ENCODE data around the gene RIMBP2.

The RIMBP2 gene

DNA sequence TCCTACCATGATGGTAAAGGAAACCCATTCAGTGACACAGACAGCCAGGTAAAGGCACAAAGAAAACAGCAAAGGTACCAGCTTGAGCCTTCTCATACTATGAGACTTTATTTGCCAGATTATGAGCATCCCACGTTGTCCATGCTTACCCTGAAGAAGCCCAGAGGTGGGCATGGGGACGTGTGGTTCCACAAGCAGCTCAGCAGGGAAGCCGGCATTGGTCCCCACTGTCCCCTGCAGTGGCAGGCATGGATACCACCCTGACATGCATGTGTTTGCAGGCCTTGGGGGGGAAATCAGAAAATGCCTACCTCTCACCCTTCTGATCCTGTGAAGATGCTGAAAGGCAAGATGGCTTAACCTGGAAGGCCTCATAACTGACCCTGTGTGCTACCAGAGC is 195.3 kb downstream of the RIMBP2 start:
- DNase-seq (ENCODE audit: insufficient read length, low spot score), result no peak
- FAIRE-seq, result no peak

DNA sequence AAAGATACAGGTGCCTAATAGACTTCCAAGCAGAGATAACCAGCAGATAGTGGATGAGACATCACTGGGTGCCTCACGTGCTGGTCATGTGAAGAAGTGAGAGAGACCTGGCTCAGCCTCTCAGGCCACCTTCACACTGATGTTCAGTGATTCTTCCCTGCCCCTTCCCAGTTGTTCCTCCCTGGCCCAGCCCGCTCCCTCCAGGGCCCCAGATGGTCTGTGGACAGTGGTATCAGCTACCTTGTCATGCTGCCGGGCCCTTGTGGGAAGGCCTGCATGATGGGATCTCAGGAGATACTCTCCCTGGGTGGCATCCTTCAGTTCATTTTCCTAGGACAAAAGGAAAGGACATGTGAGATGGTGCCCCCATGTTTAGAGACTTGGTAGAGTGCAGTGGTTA is 198.5 kb downstream of the RIMBP2 start:
- DNase-seq (ENCODE audit: insufficient read length, low spot score) (no peak), FAIRE-seq (no peak)

DNA sequence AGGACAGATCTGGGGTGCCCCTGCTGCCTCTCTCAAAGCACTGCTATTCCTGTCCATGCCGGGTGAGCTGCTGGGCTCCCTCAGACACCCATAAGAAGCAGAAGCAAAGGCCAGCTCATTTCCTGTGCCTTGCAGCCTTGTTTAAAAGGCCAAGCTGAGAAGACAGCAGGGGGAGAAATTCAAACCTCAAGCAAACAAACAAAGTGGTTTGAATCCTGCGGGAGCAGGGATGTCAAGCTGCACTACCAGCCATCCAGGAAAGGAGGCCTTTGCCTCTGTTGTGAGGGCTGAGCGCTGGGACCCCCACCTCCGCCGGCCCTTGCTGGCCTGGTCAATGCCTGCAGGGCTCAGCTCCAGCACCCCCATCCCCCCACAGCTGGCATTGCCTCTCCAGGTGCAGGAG is 201.9 kb downstream of the RIMBP2 start:
- no peak for DNase-seq (ENCODE audit: insufficient read length, low spot score)

DNA sequence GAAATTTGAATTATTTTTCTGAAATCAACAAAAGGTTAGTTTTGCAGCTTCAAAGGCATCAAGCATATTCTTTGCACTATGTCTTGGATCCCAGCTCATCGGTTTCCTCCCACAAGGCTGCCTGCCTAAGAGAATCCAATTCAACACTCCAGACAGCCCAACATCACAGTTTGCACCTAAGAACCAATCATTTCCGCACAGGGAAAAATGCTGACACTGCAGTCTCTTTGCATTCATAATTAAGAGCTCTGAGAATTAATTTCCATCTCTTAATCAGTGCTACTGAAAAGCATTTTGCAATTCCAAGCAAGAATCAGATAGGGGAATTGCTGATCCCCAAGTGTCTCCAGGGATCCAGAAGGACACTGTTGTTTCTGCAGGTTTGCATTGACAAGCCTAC is 202.5 kb downstream of the RIMBP2 start:
- DNase-seq (ENCODE audit: insufficient read length, low spot score) (no peak), FAIRE-seq (no peak)

More for the DNA sequence above, 201.9 kb downstream of the RIMBP2 start:
- no peak for FAIRE-seq

DNA sequence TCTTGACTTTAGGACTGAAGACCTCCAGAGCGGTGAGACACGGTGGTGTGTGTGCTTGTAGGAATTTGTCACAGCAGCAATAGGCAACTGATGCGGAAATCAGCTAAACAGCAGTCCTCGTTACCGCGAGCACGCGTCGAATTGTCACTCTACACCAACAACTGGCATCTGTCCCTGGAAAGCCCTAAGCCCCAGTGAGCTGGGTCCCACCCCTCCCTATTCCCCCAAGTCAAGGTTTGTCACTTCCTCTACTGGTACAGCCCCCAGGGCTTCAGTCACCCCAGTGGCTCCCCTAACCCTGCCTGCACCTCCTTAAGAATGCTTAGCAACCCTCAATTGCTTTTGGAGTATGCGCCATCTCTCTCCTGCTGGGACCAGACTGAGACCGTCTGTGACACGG is 204.8 kb downstream of the RIMBP2 start:
- DNase-seq (ENCODE audit: insufficient read length, low spot score), result no peak
- no peak for FAIRE-seq

- DNase-seq (ENCODE audit: insufficient read length, low spot score), result no peak
- FAIRE-seq, result no peak
These were observed 206.6 kb downstream of the RIMBP2 start for GRCh38 chr12:130509454-130509853.

DNA sequence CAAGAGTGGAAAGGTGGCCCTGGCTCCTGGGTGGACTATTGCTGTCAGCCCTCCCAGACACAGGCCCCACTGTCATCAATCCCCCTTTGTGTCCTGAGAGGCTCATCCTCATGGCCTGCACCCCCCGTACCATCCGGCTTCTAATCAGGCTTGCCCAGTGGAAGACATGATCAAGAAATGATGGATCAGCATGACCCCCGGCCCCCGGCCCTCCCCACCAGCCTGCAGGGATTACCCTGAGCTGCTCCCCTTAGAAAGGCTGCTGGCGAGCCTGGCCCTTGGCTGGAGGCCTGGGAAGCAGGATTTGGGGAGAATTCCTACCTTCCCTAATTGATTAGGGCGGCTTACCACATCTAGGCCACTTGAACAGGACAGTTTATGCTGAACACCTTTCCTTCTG is 207.3 kb downstream of the RIMBP2 start:
- FAIRE-seq, result no peak
- no peak for DNase-seq (ENCODE audit: insufficient read length, low spot score)

DNA sequence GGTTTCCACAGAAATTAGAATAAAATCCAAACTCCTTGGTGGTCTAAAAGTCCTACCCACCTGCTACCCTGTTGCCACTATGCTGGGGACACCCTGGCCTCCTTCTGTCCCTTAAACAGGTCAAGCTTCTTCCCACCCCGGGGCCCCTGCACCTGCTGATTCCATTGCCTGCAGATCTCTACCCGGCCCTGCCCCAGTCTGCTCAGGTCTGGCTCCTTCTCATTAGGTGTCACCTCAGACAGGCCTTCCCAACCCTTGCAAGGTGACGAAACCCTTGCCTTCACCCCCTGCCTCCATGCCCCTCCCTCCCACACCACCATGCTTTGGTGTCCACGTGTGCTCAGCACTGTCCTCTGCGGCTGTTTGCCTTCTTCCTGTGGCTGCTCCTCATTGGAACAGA is 207.8 kb downstream of the RIMBP2 start:
- FAIRE-seq, result no peak

GRCh38 chr12:130506844-130507243 is 209.3 kb downstream of the RIMBP2 start:
- DNase-seq (ENCODE audit: insufficient read length, low spot score), result no peak
- no peak for FAIRE-seq

More for the DNA sequence above, 207.8 kb downstream of the RIMBP2 start:
- no peak for DNase-seq (ENCODE audit: insufficient read length, low spot score)

DNA sequence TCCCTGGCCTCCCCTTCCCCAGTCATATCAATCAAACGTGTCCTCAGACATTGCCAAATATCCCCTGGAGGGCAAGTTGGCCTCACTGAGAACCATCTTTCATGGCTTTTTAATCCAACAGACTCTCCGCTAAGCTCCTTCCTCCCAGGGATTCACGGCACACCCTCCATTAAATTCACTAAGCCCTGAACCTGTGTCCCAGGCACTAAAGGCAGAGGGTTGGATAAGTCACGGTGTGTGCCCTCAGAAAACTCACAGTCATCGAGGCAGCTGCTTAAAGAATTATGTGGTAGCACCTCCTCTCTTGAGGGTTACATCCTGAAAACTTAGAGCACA is 211.3 kb downstream of the RIMBP2 start:
- FAIRE-seq, result no peak

DNA sequence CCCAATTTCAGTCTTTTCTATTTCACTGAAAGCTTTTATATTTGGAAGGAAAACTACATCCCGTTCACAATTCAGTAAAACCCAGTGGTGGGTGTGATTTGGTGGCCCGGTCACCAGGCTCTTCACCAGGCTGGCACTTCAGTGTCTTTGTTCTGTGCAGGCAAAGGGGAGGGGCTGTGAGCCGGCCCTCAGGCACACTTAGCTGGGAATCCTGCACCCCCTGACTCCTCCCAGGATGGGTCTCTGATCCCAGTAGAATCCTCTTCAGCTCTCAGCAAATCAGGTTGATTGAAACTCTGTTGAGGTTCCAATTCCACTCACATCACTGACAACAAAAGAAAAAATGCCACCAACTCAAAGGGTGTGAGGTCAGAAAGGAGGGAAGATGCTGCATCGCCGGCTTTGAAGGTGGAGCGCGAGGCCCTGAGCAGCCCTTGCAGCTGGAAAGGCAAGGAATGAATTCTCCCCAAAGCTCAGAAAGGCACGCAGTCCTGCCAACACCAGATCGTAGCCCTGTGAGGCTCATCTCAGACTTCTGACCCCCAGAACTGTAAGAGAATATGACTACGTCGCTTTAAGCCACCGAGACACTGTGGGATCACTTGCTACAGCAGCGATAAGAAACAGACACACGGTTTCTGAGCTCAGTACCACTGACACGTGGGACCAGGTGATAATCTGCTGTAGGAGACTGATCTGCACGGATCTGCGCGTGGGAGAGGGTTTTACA is 211.8 kb downstream of the RIMBP2 start:
- DNase-seq (ENCODE audit: insufficient read length, low spot score) (no peak), FAIRE-seq (no peak)

More for the DNA sequence above, 211.3 kb downstream of the RIMBP2 start:
- no peak for DNase-seq (ENCODE audit: insufficient read length, low spot score)

- FAIRE-seq (no peak), DNase-seq (ENCODE audit: insufficient read length, low spot score) (no peak)
These were observed 214.3 kb downstream of the RIMBP2 start for GRCh38 chr12:130501821-130502220.

GRCh38 chr12:130500835-130501330 is 215.2 kb downstream of the RIMBP2 start:
- DNase-seq (ENCODE audit: insufficient read length, low spot score) (no peak), FAIRE-seq (no peak)

- FAIRE-seq (no peak), DNase-seq (ENCODE audit: insufficient read length, low spot score) (no peak)
These were observed 216.6 kb downstream of the RIMBP2 start for GRCh38 chr12:130499474-130499873.

DNA sequence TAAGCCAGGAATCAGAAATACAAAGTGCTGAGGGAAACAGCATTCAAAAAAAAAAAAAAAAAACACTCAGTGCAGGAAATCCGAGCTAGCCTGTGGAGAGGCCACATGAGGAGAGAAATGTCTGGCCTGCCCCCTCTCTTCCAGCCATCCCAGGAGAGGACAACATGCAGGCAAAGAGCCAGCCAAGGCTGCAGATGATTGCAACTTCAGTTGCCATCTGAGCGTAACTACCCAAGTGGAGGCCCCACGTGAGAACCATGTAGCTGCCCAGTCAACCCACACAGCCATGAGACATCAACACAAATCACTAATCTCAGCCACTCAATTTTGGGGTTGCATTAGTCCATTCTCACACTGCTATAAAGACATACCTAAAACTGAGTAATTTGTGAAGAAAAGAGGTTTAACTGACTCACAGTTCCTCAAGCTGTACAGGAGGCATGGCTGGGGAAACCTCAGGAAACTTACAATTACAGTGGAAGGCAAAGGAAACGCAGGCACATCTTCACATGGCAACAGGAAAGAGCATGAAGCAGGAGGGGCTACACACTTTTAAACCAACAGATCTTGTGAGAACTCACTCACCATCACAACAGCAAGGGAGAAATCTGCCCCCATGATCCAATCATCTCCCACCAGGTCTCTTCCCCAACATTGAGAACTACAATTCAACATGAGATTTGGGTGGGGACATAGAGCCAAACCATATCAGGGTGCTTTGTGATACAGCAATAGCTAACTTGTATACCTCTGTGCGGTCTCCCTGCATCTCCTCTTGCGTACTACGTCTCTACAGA is 217.3 kb downstream of the RIMBP2 start:
- no peak for FAIRE-seq
- DNase-seq (ENCODE audit: insufficient read length, low spot score), result no peak

DNA sequence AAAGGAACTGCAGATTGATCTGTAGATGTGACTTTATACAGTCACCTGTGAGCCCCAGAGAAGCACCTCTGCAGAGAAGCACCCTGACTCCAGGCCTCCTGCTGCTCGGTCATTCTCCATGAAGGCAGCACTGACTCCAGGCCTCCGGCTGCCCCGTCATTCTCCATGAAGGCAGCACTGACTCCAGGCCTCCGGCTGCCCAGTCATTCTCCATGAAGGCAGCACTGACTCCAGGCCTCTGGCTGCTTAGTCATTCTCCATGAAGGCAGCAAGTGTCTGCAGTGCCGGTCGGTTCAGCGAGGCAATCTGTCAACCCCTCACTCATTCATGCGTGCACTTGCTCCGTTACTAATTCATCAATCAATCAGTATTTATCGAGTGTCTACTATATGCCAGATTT is 218.1 kb downstream of the RIMBP2 start:
- FAIRE-seq (no peak), DNase-seq (ENCODE audit: insufficient read length, low spot score) (no peak)

- FAIRE-seq, result no peak
- no peak for DNase-seq (ENCODE audit: insufficient read length, low spot score)
These were observed 218.8 kb downstream of the RIMBP2 start for GRCh38 chr12:130497321-130497720.

DNA sequence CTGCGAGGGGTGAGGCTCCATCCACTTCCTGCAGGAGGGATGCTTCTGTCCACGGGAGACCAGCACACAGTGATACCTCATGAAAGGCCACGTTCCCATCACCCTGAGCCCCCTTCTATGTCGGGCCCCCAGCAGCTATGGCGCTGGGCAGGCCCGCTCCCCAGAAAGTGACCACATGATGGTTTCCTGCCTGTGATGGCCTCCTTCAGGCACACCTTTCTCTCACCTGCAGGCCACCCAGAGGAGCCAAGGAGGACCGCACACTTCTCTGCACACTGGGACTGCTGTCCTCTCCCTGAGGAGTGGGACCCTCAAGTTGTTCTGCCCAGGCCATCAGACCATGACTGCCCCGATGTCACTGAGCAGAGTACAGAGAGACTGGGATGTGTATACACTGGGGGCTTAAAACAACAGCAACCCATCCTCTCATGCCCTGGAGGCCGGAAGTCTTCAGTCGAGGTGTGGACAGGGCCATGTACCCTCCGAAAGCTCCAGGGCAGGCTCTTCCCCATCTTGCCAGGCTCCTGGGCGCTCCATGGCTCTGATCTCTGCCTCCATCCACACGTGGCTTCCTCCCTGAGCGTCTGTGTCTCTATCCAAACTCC is 219.5 kb downstream of the RIMBP2 start:
- FAIRE-seq (no peak), DNase-seq (ENCODE audit: insufficient read length, low spot score) (no peak)

GRCh38 chr12:130495156-130495555 is 220.9 kb downstream of the RIMBP2 start:
- no peak for DNase-seq (ENCODE audit: insufficient read length, low spot score)
- no peak for FAIRE-seq

GRCh38 chr12:130494736-130495135 is 221.4 kb downstream of the RIMBP2 start:
- FAIRE-seq, result no peak

DNA sequence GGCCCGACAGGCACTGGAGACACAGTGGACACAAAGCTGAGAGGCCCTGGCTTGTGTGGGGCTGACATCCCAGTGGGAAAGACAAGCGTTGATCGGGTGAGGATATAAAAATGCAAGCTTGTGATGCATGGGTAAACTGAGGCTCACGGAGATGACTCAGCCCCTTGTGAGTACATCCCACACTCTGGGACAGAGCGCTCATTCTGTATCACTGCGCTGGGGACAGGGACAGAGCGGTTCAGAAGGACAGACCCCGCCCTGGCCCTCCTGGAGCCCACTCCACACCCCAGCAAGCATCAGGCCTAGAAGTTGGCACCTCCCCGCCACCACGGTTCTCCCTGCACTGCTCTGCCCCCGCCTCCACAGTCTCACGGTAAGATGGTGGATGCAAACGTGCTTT is 222.1 kb downstream of the RIMBP2 start:
- no peak for FAIRE-seq
- DNase-seq (ENCODE audit: insufficient read length, low spot score), result no peak

More at GRCh38 chr12:130494736-130495135, 221.4 kb downstream of the RIMBP2 start:
- no peak for DNase-seq (ENCODE audit: insufficient read length, low spot score)
